Heart left ventricle (tissue), 16 donors: ENCODE results near the gene LEP. TPM values are rescaled to one million over a fixed set of nuclear protein-coding genes. Genes with fewer than 3 reads are reported as not detected.

Source experiments
- ATAC-seq, 4 donors: fragments of 200-7000 bp; cut with Tn5 transposase; one replicate each; pipeline ENCODE4 v1.9.1; 2020 to 2022; ENCODE audit warnings: moderate library complexity in 4 of 4, mild to moderate bottlenecking in 3 of 4, moderate number of reproducible peaks in 1 of 4
- DNase-seq, 5 donors: peaks; one replicate each; pipeline ENCODE4 v3.0.0-alpha.2; 2020
- H3K27ac ChIP-seq, 12 donors: fragments of 200-600 bp; sonication (generic) in 4 of 12; one replicate each; pipeline versions ENCODE4 v1.5.0 to v1.8.0; 2016 to 2022; ENCODE audit warnings: mild to moderate bottlenecking in 2 of 12
- H3K27me3 ChIP-seq, 9 donors: fragments of 200-600 bp; sonication (generic) in 2 of 9; one replicate each; pipeline versions ENCODE4 v1.5.1 to v1.8.0; 2016 to 2022; ENCODE audit warnings: mild to moderate bottlenecking in 3 of 9
- H3K36me3 ChIP-seq, 9 donors: fragments of 200-600 bp; sonication (generic) in 2 of 9; one replicate each; pipeline versions ENCODE4 v1.5.0 to v1.8.0; 2018 to 2022; ENCODE audit warnings: mild to moderate bottlenecking in 2 of 9
- H3K4me1 ChIP-seq, 12 donors: fragments of 200-600 bp; sonication (generic) in 4 of 12; one replicate each; pipeline versions ENCODE4 v1.5.0 to v1.8.0; 2016 to 2022; ENCODE audit warnings: mild to moderate bottlenecking in 3 of 12
- H3K4me3 ChIP-seq, 12 donors: fragments of 200-600 bp; sonication (generic) in 4 of 12; one replicate each; pipeline versions ENCODE4 v1.5.0 to v1.8.0; 2017 to 2022; ENCODE audit warnings: mild to moderate bottlenecking in 9 of 12, moderate library complexity in 4 of 12
- H3K9me3 ChIP-seq, 12 donors: fragments of 200-600 bp; sonication (generic) in 4 of 12; one replicate each; pipeline versions ENCODE4 v1.5.0 to v1.8.0; 2016 to 2022; ENCODE audit warnings: mild to moderate bottlenecking in 1 of 12
- POLR2A ChIP-seq, 2 donors: fragments of 450-650 bp; IDR thresholded peaks; one replicate each; pipeline ENCODE4 v1.6.1; 2017; ENCODE audit warnings: antibody characterized with exemption in 2 of 2, mild to moderate bottlenecking in 2 of 2, moderate library complexity in 2 of 2
- WGBS, 4 donors: extraction: QIAGEN DNeasy Blood & Tissue Kit in 2 of 4; methylation state at CpG; one replicate each; pipeline versions ENCODE4 v1.1.5 to v1.1.7; 2013 to 2018; 5-methylcytosine and 5-hydroxymethylcytosine counted together
- intact Hi-C, 10 donors: fragments of 100-400 bp; cut with DNase I; formaldehyde crosslinking; loops; one replicate each; pipeline versions ENCODE4 v1.11.1 to v1.14.2; 2022
- polyA plus RNA-seq, 2 donors: library from polyadenylated mRNA; stranded (reverse); fragments of 200-250 nt; gene quantifications; one replicate each; pipeline ENCODE4 v1.2.3, GENCODE V29; 2013
- total RNA-seq, 9 donors: library from RNA; depleted of rRNA in 2 of 9; stranded (reverse); fragments of >200 nt in 2 of 9; fragmentation: NEBNext Ultra II Directional in 3 of 9; extraction: Animal tissue kit (Norgen Biotek cat#: 25700) in 3 of 9; gene quantifications; one replicate each; pipeline versions ENCODE4 v1.1.0 to v1.2.4, GENCODE V29; 2016 to 2023
- TF ChIP-seq, protein P1 (sequence below), 12 donors: fragments of 200-600 bp; sonication (generic) in 4 of 12; IDR thresholded peaks; one replicate each; pipeline versions ENCODE4 v1.5.0 to v1.8.0; 2018 to 2022; ENCODE audit warnings: antibody characterized with exemption in 12 of 12, mild to moderate bottlenecking in 5 of 12
- donor health status: ischemic (EF 13 %, LVEDD 7.1; RV severe dilation, severe dysfunction).
- donor health status: healthy with polysubstance abuse.
- donor health status: DM: no; HTN: yes; CAD: no.
- donor health status: DM: no; HTN: no; CAD: no.
- donor health status: ischemic (EF 25% LVEDD 6.9; RV normal size, moderate dysfunction).
- donor health status: ischemic (EF 25% LVEDD 5.7; RV mildly dilated, moderate dysfunction).
- donor health status: healthy.
- donor health status: DM: yes; HTN: yes; CAD: no.
- donor health status: ischemic (EF 35%, LVEDD 5.7; RV mildly dilated, moderate dysfunction).
- donor health status: nonischemic (EF 11% LVEDD 7.7; RV severe dilation, severe dysfunction).
- donor health status: DM: yes; HTN: yes; CAD: no.
- donor health status: PGD.
- donor health status: ischemic (EF 29% LVEDD 5.4; RV normal size, mild dysfunction).
- donor health status: nonischemic (EF 23%, LVEDD 6.1; RV moderate dilation, normal function).

Gene LEP
- total and polyA plus RNA-seq, 11 donors = 0.12 to 8.4 (median 0.36) TPM; not detected in 3

- 57 to 74% (median 64%) methylated on average over 5 of the region's 5 CpGs for WGBS, 4 donors
- H3K4me3 ChIP-seq = no peak overlapping the region
These were observed 36.6 kb upstream of the LEP start for GRCh38 chr7:128204455-128204854.

GRCh38 chr7:128205068-128205467 lies 36.0 kb upstream of the LEP start:
- Histone ChIP-seq H3K27me3 (peaks cover 7 to 90% (median 30%) of the 10 kb centered on the region in 9 donors), H3K36me3 (no peaks in the 10 kb centered on the region), H3K4me3 (no peak overlapping the region), H3K4me1 (peaks cover 0 to 19% (median 5%) of the 10 kb centered on the region in 12 donors), H3K27ac (no peak overlapping the region), H3K9me3 (no peaks in the 10 kb centered on the region)
- 89 to 94% (median 91%) methylated on average over 4 of the region's 4 CpGs for whole genome bisulfite sequencing, 4 donors
- intact Hi-C loops = loop anchor here in 7 of 10 donors (5.0 to 10.0 kb wide), 5 partner anchors 68 to 1400 kb away; partner anchors contain the start of gene LRRC4 (in 4 of the 7)
- DNase-seq (no peak), ATAC-seq (no peak)
- TF ChIP-seq, protein P1, sequence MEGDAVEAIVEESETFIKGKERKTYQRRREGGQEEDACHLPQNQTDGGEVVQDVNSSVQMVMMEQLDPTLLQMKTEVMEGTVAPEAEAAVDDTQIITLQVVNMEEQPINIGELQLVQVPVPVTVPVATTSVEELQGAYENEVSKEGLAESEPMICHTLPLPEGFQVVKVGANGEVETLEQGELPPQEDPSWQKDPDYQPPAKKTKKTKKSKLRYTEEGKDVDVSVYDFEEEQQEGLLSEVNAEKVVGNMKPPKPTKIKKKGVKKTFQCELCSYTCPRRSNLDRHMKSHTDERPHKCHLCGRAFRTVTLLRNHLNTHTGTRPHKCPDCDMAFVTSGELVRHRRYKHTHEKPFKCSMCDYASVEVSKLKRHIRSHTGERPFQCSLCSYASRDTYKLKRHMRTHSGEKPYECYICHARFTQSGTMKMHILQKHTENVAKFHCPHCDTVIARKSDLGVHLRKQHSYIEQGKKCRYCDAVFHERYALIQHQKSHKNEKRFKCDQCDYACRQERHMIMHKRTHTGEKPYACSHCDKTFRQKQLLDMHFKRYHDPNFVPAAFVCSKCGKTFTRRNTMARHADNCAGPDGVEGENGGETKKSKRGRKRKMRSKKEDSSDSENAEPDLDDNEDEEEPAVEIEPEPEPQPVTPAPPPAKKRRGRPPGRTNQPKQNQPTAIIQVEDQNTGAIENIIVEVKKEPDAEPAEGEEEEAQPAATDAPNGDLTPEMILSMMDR (IDR thresholded peaks at IDR 0.05) = no peak
- no peak for TF ChIP-seq POLR2A (IDR thresholded peaks at IDR 0.05)

More at GRCh38 chr7:128204455-128204854, 36.6 kb upstream of the LEP start:
- no peaks in the 10 kb centered on the region for H3K9me3 ChIP-seq
- no peaks in the 10 kb centered on the region for H3K36me3 ChIP-seq
- ATAC-seq = no peak
- TF ChIP-seq POLR2A (IDR thresholded peaks at IDR 0.05) = no peak
- TF ChIP-seq, protein P1 (IDR thresholded peaks at IDR 0.05) = no peak
- intact Hi-C loops = loop anchor here in 6 of 10 donors (5.0 to 10.0 kb wide), 5 partner anchors 67 to 1400 kb away; partner anchors contain the start of gene LRRC4 (in 3 of the 6)
- H3K27ac ChIP-seq = no peak overlapping the region
- peaks cover 7 to 90% (median 26%) of the 10 kb centered on the region in 9 donors for H3K27me3 ChIP-seq
- peaks cover 0 to 19% (median 5%) of the 10 kb centered on the region in 12 donors for H3K4me1 ChIP-seq
- no peak for DNase-seq

GRCh38 chr7:128206017-128206746 lies 34.9 kb upstream of the LEP start:
- intact Hi-C loops = loop anchor here in 7 of 10 donors (5.0 to 10.0 kb wide), 5 partner anchors 69 to 1401 kb away; partner anchors contain the start of gene LRRC4 (in 4 of the 7)

More at GRCh38 chr7:128206017-128206746, 34.9 kb upstream of the LEP start:
- H3K36me3 ChIP-seq = no peaks in the 10 kb centered on the region
- H3K9me3 ChIP-seq = no peaks in the 10 kb centered on the region
- 77 to 87% (median 83%) methylated on average over 13 to 16 of the region's 16 CpGs for WGBS, 4 donors
- no peak overlapping the region for H3K4me3 ChIP-seq
- ATAC-seq (no peak), DNase-seq (no peak)
- peaks cover 0 to 16% (median 4%) of the 10 kb centered on the region in 12 donors for H3K4me1 ChIP-seq
- peaks cover 5 to 87% (median 34%) of the 10 kb centered on the region in 9 donors for H3K27me3 ChIP-seq
- no peak for TF ChIP-seq POLR2A (IDR thresholded peaks at IDR 0.05)
- TF ChIP-seq, protein P1 (IDR thresholded peaks at IDR 0.05) = no peak
- H3K27ac ChIP-seq = no peak overlapping the region
